GM19324 (cell line): Measurements from ENCODE around the gene SPTB.

Experiments used
- ATAC-seq: cut with Tn5 transposase; IDR thresholded peaks from one replicate; pipeline ENCODE4 v1.9.1; 2021; ENCODE audit warnings: mild to moderate bottlenecking, moderate library complexity; ENCODE audit not compliant: unreplicated experiment, low FRiP score

The SPTB gene

DNA sequence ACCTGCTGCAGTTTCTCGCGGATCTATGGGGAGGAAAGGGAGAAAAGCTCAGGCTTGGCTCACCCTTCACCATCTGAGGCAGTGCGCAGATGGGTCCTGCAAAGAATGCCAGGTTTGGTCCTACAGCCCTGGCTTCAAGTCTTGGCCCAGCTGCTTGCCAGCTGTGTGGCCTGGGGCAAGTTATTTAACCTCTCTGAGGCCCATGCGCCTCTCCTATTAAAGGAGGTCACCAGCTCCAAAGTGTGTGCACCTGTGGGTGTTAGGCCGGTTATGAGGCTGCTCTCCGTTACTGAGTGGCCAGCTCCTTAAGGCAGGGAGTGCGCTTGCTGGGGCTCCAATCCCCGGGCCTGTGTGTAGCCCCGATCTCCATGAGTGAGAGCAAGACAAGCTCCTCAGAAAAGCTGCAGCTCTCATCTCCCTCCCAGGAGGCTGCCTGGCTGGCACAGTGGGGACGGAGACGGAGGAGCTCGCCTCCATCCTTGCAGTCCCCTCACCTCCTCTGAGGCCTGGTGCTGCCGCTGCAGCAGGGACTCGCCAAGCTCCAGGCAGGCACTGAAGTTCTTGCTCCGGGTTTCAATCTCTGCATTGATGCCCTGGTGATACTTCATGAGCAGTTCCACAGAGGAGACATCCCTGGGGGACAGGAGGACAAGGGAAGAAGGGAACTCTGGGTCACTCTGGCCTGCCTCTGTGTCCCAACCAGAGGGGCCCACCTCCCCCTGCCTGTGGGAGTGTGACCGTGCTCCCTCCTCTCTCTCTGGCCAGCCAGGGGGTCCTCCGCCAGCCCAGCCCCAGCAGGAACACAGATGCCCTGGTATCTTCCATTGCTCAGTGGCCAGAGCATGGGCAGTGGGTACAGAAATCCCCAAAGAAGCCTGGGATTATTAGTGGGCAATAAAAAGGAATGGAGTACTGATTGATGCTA is 110.3 kb downstream of the SPTB start:
- no peak for ATAC-seq

- ATAC-seq, result no peak
These were observed 111.2 kb downstream of the SPTB start for GRCh38 chr14:64768401-64769095.

GRCh38 chr14:64767215-64767964 is 112.3 kb downstream of the SPTB start:
- no peak for ATAC-seq

- ATAC-seq, result no peak
These were observed 113.1 kb downstream of the SPTB start for GRCh38 chr14:64766430-64767151.

DNA sequence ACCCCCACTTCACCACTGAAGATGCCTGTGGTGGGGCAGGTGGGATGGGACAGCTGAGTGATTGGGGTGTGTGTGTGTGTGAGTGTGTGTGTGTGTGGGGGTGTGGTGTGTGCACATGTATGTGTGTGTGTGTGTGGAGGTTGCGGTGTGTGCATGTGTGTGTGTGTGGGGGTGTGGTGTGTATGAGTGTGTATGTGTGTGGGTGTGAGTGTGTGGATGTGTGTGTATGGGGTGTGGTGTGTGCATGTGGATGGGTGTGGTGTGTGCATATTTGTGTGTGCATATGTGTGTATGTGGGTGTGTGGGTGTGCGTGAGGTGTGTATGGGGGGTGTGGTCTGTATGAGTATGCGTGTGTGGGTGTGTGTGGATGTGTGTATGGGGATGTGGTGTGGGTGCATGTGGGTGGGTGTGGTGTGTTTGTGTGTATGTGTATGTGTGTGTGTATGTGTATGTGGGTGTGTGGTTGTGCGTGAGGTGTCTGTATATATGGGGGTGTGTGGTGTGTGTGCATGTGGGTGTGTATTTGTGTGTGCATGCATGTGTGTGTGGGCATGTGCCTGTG is 113.9 kb downstream of the SPTB start:
- ATAC-seq, result no peak

- ATAC-seq, result no peak
These were observed 114.8 kb downstream of the SPTB start for GRCh38 chr14:64764641-64765520.

DNA sequence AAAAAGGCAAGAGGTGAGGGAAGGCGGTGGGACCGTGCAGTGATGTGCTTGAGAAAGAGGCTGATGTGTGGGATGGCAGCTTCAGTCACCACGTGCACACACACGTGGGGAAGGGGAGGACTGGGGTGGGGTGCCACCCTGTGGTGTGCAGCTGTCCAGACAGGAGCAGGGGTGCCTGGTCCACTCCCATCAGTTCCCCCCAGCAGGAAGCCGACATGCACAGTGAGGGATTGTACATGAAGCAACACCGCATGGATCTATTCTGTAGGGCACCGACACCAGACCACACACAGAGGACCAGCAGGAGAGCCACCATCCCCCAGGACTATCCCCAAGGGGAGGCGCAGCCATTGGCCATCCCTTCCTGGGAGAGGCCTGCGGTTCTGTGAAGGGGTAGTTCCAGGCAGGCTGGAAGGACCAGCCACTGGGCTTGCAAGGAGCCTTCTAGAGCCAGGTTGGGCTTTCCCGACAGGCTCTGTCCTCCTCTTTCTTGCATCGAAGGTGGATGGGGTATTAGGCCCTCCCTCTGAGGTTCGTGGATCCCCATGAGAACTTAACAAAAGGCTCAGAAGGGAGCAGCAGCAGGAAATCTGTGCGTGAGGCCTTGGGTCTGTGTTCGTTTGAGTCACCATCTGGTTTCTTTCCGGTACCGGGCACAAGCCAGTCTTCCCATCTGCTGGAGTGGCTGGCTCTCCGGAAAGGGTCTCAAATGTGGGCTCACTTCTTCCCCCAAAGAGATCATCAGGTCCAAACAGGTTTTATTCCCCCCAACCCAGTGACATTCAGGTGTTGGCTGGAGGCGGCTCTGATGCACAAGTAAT is 115.7 kb downstream of the SPTB start:
- no peak for ATAC-seq

DNA sequence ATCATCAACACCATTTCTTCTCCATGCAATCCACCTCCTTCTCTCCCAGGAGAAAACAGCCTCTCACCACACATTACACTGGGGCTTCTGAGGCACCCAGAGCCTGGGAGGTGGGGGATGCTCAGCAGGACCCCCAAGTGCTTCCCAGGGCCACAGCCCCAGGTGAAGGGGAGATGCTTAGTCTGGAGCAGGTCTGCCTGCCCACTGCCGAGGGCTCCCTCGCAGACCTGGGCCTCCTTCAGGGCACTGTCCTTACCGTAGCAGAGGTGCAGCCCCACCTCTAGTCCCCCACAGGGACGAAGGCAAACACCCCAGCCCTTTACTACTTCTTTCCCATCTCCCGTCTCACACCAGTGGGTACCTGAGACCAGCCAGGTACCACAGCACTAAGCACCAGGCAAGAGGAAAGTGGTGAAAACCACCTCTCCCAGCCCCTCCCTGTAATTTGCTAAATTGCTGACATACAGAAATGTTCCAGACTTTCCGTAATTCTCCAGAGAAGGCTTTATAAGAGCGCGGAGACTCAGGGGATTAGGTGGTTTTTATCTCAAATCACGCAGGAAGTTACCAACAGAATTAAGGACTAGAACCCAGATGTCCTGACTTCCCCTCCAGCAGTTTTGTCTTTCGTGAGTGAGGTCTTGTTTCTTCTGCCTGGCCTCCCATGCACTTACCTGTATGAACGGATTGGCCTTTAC is 116.5 kb downstream of the SPTB start:
- no peak for ATAC-seq

DNA sequence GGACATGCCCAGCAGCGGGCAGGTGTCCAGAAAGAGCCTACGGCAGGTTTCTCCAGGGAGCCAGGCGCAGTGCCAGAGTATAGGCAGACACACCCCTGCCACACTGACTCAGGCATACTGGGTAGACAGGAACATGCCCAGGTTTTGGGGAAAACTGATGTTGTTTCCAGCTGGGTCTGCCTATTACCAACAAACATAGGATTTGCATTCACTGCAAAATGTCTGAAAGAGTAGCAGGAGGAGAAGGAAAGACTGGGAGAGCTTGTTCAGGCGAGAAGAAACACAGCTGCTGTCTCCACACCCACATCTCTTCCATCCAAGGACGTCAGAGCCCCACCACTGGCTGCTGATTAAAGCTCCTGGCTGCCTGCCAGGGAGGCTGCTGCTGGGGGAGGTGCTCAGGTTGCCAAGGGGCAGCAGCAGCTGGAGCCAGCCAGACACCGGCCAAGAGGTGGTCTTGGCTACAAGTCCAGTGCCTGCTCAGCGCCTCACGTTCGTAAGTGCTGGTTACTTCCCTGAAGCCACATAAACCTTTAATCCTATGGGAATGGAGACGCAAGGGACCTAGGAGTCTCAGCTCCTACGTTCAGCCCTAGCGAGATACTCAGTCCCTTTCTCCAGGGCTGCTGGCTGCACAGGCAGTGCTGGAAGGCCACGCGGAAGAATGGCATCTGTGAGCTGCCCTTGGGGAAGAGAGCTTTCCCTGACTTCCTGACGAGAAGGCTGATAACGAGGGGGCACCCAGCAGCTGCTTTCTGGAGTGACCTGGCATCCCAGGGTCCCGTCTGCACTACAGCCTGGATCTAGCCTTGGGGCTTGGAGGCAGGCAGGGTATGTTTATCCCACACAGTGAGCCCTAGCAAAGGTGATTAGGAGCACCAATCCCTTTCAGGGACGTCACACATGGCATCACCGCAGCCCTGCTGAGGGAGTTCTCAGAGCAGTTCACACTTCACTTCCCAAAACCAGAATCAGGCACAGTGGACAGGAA is 117.4 kb downstream of the SPTB start:
- no peak for ATAC-seq

DNA sequence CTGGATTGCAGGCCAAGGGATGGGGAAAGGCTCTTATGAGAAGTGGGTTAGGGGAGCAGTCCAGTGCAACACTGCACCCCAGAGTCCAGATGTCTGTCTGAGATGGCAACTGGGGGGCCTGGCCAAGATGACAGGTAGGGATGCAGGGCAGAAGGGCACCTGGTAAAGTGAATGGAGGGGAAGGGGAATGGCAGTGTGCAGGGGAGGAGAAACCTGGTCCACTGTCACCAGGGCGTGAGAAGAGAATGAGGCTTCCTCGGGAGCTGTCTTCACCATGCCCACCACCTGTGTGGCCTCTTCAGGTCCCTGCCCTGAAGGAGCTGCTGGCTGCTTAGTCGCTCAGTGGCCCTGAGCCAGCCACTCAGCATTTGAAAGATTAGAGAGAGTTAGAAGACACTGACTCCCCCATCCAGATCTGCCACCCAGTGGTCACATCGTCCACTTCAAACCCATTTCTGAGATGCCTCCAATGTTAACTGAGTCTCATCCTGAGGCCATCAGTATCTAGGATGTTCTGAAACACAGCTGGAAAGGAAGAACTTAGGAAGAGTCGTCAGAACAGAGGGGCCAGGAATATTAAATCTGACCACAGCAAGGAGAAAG is 118.2 kb downstream of the SPTB start:
- no peak for ATAC-seq

DNA sequence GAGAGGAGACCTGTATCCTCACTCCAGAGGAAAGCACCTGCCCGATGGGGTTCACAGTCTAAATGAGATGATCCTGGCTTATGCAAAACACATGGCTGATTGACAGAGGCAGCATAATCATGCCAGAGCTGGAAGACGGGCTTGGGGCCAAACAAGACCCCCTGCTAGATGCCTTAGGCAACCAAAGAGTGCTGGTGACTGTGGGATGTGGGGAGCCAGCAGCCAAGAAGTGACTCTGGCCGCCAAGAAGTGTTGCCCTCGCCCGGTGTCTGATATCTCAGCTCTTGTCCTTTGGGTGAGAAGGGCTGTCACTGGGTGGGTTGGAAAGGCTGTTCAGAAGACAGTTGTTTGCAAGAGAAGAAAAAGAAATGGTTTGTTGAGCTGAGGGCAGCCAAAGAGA is 118.8 kb downstream of the SPTB start:
- no peak for ATAC-seq

DNA sequence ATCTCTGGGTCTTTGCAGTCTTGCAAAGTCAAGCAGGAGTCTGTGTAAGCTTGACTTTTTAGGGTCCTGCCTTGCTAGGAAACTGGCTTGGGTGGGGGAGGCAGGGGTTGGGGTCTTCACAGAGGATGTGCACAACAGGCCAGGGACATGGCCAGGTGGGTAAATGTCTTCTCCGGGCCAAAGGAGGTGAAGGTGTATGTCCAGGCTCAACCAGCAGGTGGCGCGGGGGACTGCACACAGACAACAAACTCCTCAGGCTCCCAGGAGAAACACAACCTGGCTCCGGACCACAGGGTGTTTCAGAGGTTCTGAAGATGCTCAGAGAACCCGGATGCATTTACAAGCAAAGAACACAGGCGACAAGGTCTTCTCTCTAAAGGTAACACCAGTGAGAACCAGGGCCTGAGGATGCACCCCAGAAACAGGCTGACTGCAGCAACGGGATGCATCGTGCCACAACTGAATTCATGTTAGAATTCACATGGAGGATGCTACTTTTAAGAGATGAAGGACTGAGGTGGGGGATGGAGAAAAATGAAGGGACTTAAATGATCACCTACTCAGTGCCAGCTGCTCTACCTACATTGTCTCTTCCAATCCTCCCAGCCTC is 119.5 kb downstream of the SPTB start:
- no peak for ATAC-seq

GRCh38 chr14:64759555-64759938 is 120.2 kb downstream of the SPTB start:
- ATAC-seq, result no peak

DNA sequence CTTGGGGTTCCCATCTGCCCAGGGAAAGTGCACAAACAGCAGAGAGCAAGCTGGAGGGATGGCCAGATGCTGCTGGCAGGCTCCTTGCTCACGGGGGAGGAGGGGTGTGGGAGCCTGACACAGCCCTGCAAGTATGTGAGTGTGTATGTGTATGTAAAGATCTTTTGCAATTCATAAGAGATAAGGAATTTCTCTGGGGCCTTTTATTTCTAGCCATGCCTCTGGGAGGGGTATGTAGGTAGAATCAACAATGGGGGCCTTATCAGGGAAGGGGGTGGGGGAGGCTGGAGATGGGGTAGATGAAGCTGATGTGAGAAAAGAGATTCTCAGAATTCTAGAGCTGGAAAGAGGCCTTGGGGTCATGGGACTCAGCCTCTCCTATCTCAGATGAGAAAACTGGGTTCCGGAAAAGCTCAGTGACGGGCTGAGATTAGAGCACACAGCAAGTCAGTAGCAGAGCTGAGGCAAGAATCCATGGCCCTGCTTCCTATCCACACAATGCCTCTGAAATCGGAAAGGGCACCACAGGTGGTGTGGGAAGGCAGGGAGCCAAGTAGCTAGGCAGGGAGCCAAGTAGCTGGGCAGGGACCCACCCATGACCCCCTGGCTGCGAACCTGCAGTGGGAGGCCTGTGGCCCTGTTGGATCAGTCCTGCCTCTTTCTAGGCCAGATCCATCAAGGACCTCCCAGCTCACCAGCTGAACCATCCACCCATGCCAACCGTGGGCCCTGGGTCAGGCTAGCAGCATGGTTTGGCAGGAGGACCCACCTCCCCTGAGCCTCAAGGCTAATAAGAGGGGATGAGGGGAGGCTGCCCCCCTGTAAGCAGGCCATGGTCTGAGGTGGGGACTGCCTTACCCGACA is 120.8 kb downstream of the SPTB start:
- ATAC-seq, result no peak

DNA sequence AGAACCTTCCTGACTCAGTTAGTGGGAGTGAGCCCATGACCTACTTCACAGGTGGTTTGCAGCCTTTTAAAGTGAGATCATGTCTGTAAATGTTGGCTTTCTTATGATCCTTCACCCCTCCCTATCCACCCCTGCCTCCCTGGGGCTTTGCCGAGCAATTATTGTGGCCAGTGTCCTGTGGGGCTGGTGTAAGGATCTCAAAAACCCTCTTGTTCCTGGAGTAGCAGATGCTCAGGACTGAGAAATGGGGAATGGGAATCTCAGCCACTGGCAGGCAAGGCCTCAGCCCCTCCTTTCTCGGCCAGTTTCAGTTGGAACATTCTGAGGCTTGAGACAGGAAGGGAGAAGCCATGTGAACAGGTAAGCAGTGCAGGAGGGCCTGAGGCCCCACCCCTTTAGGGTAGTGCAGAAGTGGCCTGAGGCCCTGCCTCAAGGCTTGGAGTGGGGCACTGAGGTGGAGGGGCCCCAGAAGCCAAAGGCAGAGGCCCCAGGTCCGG is 121.6 kb downstream of the SPTB start:
- ATAC-seq, result no peak
